HPDE6-E6E7 (cell line): ENCODE data around the gene CDCA7.
A peak's percentile ranks its signal among the peaks of the same experiment; 100 is the strongest.
"Not testable (repeated sequence)": the region's sequence is repeated elsewhere in the genome, so short reads cannot be mapped to it uniquely, and the experiment has no call there.

ENCODE experiments used
- DNase-seq: peaks from one replicate; pipeline ENCODE4 v3.0.0; 2011; ENCODE audit warnings: missing footprints; ENCODE audit errors: extremely low spot score

The CDCA7 gene

DNA sequence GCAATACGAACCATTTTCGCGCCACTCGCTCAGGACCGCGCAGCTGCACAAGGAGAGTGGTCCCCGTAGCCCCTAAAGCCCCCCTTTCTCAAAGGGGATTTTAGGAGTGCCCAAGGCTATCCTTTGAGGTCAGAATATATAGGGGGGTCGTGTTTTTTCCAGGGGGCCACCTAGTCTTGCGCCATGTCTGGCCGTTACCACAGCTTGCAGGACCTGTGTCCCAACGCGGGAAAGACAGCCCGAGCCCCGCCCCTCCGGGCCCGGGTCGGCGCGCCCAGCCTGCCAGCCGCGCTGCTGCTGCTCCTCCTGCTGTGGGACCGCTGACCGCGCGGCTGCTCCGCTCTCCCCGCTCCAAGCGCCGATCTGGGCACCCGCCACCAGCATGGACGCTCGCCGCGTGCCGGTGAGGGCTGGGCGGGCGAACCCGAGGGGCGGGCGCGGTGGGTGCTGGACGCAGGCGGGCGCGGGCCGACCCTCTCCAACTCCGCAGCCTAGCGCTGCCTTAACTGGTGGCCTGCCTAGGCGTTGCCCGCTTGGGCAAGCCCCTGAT, at the start of gene CDCA7:
Gene CDCA7, plus strand, starts transcription at position 291 of the 550 bp plus-strand sequence. Its CDS starts 92 bp downstream, at position 383.
- peak; percentile 82 for DNase-seq

DNA sequence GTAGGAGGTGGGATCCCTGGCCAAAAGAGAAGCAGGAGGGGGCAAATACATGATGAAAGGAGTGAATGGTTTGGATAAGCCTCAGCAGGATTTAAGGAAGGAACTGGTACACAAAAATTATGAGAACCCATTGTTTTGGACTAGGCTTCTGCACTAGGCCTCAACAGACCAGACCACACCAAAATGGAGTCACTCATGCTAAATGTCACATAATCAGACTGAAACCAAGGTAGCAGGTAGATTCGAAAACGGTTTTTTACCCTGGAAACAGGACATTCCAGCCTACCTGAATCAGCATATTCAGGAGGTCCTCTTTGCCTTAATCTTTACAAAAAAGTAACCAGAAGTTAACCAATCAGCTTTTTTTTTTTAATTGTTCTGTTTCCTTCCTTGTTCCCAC, 49.4 kb upstream of the CDCA7 start:
- no peak for DNase-seq

GRCh38 chr2:173307293-173307692, 47.4 kb upstream of the CDCA7 start:
- DNase-seq, result no peak

DNA sequence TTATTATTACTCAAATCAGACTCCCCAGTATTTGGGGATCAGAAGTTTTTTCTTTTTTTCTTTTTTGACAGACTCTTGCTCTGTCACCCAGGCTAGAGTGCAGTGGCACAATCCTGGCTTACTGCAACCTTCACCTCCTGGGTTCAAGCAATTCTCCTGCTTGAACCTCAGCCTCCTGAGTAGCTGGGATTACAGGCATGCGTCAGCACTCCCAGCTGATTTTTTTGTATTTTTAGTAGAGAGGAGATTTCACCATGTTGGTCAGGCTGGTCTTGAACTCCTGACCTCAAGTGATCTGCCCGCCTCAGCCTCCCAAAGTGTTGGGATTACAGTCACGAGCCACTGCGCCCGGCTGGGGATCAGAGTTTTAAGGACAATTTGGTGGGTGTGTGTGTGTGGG, 45.3 kb upstream of the CDCA7 start:
- DNase-seq, result not testable (repeated sequence)

DNA sequence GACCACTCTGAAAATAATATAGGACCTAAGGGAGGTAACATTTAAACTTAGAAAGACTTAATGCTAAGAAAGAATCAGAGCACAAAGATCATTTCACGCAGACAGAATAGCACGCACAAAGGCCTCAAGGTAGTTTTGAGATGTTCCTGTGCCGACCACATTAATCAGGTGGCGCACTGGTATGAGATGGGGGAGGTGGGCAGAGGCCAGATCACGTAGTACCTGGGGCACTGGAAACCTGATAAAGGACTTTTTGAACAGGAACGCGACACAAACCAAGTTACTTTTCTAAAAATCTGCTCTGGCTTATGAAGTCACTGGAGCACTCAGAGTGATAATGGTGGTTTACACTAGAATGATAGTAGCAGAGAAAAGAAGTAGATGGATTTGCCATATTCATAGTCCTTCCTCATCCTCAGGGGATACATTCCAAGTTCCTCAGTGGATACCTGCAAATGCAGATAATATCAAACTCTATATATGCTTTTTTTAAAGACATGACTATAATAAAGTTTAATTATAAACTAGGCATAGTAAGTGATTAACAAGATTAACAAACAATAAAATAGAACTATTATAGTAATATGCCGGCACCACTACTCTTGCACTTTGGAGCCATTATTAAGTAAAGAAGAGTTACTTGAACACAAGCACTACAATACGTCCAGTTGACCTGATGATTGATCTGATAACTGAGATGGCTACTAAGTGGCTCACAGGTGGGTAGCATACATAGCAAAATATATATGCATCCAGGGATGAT, 42.6 kb upstream of the CDCA7 start:
- no peak for DNase-seq

- no peak for DNase-seq
Observed at GRCh38 chr2:173323371-173323770, 31.3 kb upstream of the CDCA7 start.

DNA sequence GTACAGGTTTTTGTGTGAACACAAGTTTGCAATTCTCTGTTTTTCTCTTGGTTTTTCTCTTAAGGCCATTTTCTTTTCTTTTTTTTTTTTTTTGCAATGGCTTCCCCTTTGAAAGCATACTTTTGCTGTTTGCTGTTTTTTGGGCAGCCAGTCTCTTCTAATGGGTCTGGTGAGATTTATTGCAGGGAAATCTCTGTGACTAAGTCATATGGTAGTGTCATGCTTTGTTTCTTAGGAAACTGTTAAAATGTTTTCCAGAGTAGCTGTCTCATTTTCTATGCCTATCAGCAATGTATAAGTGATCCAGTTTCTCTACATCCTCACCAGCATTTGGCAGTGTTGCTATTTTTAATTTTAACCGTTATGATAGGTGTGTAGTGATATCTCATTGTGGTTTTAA, 27.9 kb upstream of the CDCA7 start:
- no peak for DNase-seq

DNA sequence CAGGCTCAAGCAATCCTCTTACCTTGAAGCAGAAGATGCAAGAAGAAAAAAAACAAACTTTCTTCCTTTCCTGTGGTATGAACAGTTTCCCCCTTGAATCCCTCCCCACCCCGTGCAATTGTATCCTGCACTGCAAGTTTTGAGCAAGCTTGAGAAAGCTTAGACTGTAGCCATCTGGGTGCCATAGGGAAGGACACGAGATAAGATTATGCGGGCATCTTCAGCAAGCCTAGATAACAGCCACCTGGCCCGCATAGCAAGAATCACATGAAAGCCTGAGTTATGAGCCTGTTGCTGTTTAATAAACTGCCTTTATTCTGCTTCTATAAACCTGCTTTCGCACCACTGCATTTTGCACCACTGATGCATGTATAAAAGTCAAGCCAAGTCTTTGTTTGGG, 27.3 kb upstream of the CDCA7 start:
- DNase-seq, result no peak

DNA sequence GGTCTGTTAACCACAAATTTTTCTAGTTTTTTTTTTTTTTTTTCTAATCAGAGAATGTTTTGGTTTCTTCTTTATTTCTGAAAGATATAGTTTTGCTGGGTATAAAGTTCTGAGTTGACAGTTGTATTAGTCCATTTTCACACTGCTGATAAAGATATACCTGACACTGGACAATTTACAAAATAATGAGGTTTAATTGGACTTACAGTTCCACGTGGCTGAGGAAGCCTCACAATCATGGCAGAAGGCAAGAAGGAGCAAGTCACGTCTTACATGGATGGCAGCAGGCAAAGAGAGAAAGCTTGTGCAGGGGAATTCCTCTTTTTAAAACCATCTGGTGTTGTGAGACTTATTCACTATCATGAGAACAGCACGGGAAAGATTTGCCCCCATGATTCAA, 21.7 kb upstream of the CDCA7 start:
- DNase-seq, result not testable (repeated sequence)

- no peak for DNase-seq
Observed at GRCh38 chr2:173339807-173340206, 14.9 kb upstream of the CDCA7 start.

- DNase-seq, result no peak
Observed at GRCh38 chr2:173343921-173344320, 10.8 kb upstream of the CDCA7 start.

GRCh38 chr2:173346035-173346434, 8.6 kb upstream of the CDCA7 start:
- DNase-seq, result no peak

GRCh38 chr2:173347305-173348168, 7.1 kb upstream of the CDCA7 start:
- no peak for DNase-seq

GRCh38 chr2:173349287-173349686, 5.4 kb upstream of the CDCA7 start:
- no peak for DNase-seq

DNA sequence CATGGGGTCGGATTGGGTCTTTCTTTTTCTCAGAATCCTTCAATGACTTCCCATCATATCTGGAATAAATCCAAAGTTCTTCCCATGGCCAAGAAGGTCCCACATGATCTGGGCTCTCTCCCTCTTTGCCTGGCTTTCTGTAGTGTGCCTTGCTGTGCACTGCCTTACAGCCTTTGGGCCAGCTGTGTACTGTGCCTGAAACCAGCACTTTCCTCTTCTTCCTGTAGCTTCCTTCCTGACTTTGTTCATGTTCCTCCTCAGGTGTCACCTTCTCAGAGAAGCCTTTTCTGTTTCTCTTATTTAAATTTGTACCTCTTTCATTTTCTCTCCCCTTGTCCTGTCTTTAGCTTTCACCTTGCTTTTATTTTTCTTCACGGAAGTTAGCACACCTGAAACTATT, 4.3 kb upstream of the CDCA7 start:
- DNase-seq, result no peak

DNA sequence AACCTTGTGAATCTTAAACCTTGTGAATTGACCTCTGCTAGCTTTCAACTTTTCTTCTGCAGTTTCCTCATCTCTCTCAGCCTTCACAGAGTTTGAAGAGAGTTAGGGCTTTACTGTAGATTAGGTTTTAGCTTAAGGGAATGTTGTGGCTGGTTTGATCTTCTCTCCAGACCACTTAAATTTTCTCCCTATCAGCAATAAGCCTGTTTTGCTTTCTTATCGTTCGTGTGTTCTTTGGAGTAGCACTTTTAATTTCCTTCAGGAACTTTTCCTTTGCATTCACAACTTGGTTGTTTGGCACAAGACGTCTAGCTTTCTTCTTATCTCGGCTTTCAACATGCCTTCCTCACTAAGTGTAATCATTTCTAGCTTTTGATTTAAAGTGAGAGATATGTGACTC, 2.8 kb upstream of the CDCA7 start:
- DNase-seq, result no peak

DNA sequence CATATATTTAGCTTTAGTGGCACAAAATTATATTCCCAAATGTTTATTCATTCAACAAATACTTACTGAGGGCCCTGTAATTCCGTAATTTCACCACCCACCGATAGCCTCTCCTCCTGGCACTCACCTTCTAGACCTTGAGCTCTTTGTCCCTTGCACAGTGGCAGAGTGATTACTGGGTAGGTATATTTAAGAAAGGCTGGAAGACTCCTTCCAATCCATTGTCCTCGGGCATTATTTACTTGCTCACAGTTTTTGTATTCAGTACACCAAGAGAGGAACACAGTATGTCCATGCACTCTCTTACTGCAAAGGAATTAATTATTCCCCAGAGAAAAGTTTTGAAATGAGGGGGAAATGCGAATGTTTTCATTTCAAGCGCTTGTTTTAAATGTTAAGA, 1.1 kb upstream of the CDCA7 start:
- no peak for DNase-seq

GRCh38 chr2:173354073-173354581, 545 bp upstream of the CDCA7 start:
- DNase-seq, result no peak

DNA sequence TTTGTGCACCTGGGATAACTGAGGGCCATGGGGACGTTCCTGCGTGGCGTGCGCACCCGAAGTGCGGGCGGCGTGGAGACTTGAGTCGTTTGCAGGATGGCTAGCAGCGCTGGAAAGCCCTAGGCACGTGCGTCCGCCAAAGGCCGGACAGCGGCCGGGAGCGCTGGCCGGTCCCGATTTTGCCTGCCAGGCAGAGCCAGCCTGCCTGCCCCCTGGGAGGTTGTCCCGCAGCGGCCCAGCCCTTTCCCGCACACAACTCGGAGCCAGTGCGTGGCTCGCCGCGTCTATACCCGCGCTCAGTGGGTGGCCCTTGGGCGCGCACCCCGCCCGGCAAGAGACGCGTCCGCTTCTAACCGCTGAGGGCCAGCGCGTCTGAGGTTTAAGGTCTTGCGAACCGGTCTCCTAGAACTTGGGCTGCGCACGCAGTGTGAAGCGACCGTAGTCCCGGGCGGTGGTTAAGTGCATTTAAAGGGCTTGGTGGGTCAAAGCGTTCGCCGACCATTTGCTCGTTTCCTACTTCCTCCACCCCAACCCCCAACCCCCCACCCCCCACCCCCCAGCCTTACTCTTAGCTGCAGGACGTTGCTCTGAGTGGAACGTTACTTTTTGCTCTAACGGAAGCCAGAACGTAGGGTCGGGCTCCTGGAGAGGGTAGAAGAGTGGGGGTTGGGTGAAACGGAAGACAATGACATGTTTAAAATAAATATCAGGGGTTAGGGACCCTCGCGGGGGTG, 627 bp downstream of the CDCA7 start:
- DNase-seq, result peak; percentile 26

- DNase-seq, result peak; percentile 78
Observed at GRCh38 chr2:173355866-173356508, 1.3 kb downstream of the CDCA7 start.

DNA sequence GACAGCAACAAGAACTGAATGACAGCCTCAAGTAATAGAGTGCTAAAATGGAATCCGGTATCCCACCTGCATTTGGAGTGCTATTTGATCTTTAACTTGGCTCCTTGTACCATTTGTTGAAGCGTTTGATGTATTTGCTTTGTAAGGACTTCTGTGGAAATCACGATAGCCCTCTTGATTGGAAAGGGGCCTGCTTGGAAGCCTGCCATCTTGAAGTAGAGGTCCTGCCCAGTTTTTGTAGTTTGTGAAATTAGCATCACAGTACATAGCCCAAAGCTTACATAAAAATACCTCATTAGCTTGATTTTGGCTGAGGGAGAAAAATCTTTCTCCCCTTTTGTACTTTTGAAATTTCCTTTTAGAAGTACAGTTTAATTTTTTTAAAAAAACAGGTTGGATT, 2.7 kb downstream of the CDCA7 start:
- DNase-seq, result no peak
